Lung (tissue), 12 donors: Measurements from ENCODE around the gene P2RY11. TPM values are rescaled to one million over a fixed set of nuclear protein-coding genes. Genes with fewer than 3 reads are reported as not detected.

Experiments used
- ATAC-seq: fragments of 200-7000 bp; cut with Tn5 transposase; one replicate; pipeline ENCODE4 v1.9.1; 2020; ENCODE audit warnings: moderate number of reproducible peaks; ENCODE audit not compliant: insufficient read depth, low FRiP score
- DNase-seq, 3 donors: peaks; one replicate each; pipeline ENCODE4 v3.0.0-alpha.2; 2013 to 2017
- H3K27ac ChIP-seq, 2 donors: one replicate each; pipeline ENCODE4 v1.5.1; 2013; ENCODE audit warnings: mild to moderate bottlenecking in 2 of 2, moderate library complexity in 2 of 2, control low read depth in 1 of 2, inconsistent platforms in 1 of 2, low read depth in 1 of 2, low read length in 1 of 2
- H3K27me3 ChIP-seq, 3 donors: one replicate each; pipeline ENCODE4 v1.5.1; 2013; ENCODE audit warnings: low read length in 2 of 3; ENCODE audit not compliant: control insufficient read depth in 3 of 3, insufficient read depth in 3 of 3
- H3K36me3 ChIP-seq, 4 donors: one replicate each; pipeline ENCODE4 v1.5.1; 2013; ENCODE audit warnings: low read length in 4 of 4, mild to moderate bottlenecking in 1 of 4, moderate library complexity in 1 of 4; ENCODE audit not compliant: control insufficient read depth in 4 of 4, insufficient read depth in 4 of 4
- H3K4me1 ChIP-seq, 5 donors: one replicate each; pipeline ENCODE4 v1.5.1; 2013; ENCODE audit warnings: low read length in 5 of 5, mild to moderate bottlenecking in 2 of 5, moderate library complexity in 1 of 5; ENCODE audit not compliant: control insufficient read depth in 5 of 5, insufficient read depth in 5 of 5
- H3K4me3 ChIP-seq: one replicate; pipeline ENCODE4 v1.5.1; 2013; ENCODE audit warnings: mild to moderate bottlenecking, control low read depth, moderate library complexity
- H3K9ac ChIP-seq, 2 donors: one replicate each; pipeline ENCODE4 v1.5.1; 2013; ENCODE audit warnings: low read length in 2 of 2, control low read depth in 1 of 2; ENCODE audit not compliant: insufficient read depth in 1 of 2
- H3K9me3 ChIP-seq, 4 donors: one replicate each; pipeline ENCODE4 v1.5.1; 2013; ENCODE audit warnings: low read length in 3 of 4, mild to moderate bottlenecking in 1 of 4, moderate library complexity in 1 of 4; ENCODE audit not compliant: control insufficient read depth in 4 of 4, insufficient read depth in 3 of 4
- WGBS, 2 donors: extraction: QIAGEN DNeasy Blood & Tissue Kit; methylation state at CpG; one replicate each; pipeline ENCODE4 v1.1.7; 2013; 5-methylcytosine and 5-hydroxymethylcytosine counted together
- polyA plus RNA-seq, 2 donors: library from polyadenylated mRNA; stranded (reverse); fragments of 200-250 nt; gene quantifications; one replicate each; pipeline ENCODE4 v1.2.1, GENCODE V29; 2013
- total RNA-seq, 2 donors: library from RNA; depleted of rRNA in 1 of 2; stranded (reverse); fragments of >200 nt in 1 of 2; gene quantifications; one replicate each; pipeline ENCODE4 v1.2.1, GENCODE V29; 2014 to 2021
- TF ChIP-seq, protein P1 (sequence below): IDR thresholded peaks from 2 replicates; pipeline ENCODE4 v1.5.1; 2012; ENCODE audit warnings: mild to moderate bottlenecking; ENCODE audit errors: control extremely low read depth, extremely low read depth
- donor health status: control.
- donor health status: control.
- donor health status: Bipolar disorder and iron deficiency.
- donor health status: healthy.
- donor health status: DM: yes; HTN: yes; CAD: no.

Gene P2RY11
- total and polyA plus RNA-seq, 4 donors = 3.3 to 19.0 (median 13.5) TPM

DNA sequence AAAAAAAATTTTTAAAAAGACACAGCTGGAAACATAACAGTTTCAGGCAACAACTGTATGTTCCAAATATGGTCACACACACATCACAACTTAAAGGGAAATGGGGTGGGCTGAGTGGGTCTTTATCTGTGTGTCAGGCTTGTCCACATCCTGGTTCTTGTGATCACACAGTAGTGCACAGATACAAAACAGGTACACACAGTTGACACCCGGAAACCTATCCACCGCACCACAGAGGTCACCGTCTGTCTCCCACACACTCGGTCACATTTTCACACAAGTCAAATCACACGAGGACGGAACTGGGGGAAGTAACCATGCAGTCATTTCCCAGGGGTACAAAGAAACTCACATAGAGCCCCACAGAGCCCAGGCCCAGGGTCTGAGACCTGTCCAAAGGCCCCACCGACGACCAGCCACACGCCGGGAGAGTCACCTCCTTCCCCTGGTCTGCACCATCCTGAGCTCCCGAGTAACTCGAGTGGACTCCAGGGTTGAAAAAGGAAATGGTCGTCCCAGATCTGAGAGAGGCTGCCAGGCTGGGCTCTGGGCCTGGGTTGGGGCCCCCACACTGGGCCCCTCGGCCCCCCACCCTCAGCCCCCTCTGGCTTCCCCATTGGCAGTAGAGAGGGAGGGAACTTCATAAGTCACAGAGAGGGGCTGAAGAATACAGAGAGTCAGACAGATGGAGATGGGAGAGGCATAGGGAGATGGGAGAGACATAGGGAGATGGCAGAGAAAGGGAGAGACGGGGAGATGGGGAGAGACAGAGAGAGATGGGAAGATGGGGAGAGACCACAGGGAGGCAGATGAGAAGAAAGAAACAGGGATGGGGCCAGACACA is 6.6 kb upstream of the P2RY11 start:
- Histone ChIP-seq H3K27ac (peak overlapping the region in 1 of 2 donors; percentile 32), H3K9ac (no peak overlapping the region), H3K36me3 (peaks cover 4 to 18% (median 17%) of the 10 kb centered on the region in 4 donors), H3K9me3 (no peaks in the 10 kb centered on the region), H3K4me3 (no peak overlapping the region), H3K4me1 (peaks cover 0 to 25% (median 5%) of the 10 kb centered on the region in 5 donors), H3K27me3 (no peaks in the 10 kb centered on the region)
- ATAC-seq (no peak), DNase-seq (peak; percentile 32 to 71 (median 71))
- TF ChIP-seq, protein P1, sequence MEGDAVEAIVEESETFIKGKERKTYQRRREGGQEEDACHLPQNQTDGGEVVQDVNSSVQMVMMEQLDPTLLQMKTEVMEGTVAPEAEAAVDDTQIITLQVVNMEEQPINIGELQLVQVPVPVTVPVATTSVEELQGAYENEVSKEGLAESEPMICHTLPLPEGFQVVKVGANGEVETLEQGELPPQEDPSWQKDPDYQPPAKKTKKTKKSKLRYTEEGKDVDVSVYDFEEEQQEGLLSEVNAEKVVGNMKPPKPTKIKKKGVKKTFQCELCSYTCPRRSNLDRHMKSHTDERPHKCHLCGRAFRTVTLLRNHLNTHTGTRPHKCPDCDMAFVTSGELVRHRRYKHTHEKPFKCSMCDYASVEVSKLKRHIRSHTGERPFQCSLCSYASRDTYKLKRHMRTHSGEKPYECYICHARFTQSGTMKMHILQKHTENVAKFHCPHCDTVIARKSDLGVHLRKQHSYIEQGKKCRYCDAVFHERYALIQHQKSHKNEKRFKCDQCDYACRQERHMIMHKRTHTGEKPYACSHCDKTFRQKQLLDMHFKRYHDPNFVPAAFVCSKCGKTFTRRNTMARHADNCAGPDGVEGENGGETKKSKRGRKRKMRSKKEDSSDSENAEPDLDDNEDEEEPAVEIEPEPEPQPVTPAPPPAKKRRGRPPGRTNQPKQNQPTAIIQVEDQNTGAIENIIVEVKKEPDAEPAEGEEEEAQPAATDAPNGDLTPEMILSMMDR = no peak
- 20 to 43% methylated on average over 15 of the region's 15 CpGs for WGBS, 2 donors

DNA sequence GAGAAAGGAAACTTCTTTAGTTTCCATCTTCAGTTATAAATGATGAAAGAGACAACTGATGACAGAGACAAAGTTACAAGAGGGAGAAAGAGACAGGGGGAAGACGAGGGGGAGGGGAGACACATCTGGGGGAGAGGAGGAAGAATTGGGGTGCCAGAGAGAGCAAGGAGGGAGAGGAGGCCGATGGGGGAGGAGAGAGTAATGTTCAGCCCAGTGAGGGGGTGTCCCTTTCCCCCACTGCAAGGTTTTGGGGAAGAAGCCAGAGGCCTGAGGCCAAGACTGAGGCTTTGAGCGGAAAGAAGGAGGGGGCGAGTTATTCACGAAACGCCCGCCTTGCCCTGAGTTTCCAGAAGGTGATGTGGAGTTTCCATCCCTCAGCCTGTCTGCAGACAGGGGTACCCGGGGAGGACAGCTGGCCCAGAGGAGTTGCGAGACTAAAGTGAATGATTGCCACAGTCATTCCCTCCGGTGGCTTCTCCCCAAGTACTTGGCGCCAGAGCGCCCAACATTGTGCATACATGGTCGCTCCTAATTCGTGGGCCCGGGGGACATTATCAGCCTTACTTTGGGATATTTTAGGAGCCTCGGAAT is 5.9 kb upstream of the P2RY11 start:
- DNase-seq = peak in 1 of 3 donors; percentile 27
- Histone ChIP-seq H3K9ac (no peak overlapping the region), H3K27ac (peak overlapping the region in 1 of 2 donors; percentile 37)

DNA sequence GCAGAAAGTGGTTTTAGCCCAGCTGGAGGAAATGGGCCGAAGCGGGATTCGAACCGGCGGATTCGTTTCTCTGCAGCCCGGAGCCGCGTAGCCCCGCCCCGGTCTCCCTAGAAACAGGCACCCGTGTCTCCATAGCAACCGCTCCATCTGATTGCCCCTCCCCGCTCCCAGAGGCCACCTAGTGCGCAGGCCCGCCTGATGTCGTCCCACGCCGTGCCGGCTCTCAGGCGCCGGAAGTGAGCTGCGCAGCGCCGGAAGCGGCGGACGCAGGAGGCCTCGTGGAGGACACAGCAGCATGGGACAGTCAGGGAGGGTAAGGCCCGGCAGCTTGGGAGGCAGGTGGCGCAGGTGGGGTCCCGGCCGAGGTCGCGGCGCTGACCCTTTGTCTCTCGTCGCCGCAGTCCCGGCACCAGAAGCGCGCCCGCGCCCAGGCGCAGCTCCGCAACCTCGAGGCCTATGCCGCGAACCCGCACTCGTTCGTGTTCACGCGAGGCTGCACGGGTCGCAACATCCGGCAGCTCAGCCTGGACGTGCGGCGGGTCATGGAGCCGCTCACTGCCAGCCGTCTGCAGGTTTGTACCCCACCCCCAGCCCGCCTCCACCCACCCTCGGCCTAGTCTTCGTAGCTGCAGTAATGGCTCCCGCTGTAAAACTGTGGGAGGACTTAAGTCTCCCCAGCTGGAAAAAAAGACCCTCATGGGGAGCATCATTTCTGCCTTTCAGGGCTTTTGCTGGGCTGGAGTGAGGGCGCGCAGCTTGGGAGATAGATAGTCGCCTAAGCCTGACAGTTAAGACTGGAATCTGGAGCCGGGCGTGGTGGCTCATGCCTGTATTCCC is 5.2 kb upstream of the P2RY11 start, which contains the start of gene PPAN:
PPAN (plus strand) TSS at position 263 of the 837 bp plus-strand sequence; CDS start at position 296, 33 bp downstream.
- Histone ChIP-seq H3K27me3 (no peaks in the 10 kb centered on the region), H3K36me3 (peaks cover 10 to 32% (median 18%) of the 10 kb centered on the region in 4 donors), H3K9me3 (no peaks in the 10 kb centered on the region), H3K4me1 (peaks cover 0 to 25% (median 5%) of the 10 kb centered on the region in 5 donors), H3K4me3 (peak within 1 kb of the TSS; percentile 88), H3K27ac (peak within 1 kb of the TSS; percentile 63 to 86), H3K9ac (peak within 1 kb of the TSS in 1 of 2 donors; percentile 63)
- ATAC-seq (peak; percentile 97), DNase-seq (peak; percentile 98 to 99 (median 99))
- WGBS, 2 donors = 1 to 2% methylated on average over 67 to 71 of the region's 71 CpGs
- TF ChIP-seq, protein P1 = no peak

More for the DNA sequence above, 5.9 kb upstream of the P2RY11 start:
- Histone ChIP-seq H3K36me3 (peaks cover 4 to 25% (median 18%) of the 10 kb centered on the region in 4 donors), H3K4me3 (no peak overlapping the region), H3K9me3 (no peaks in the 10 kb centered on the region), H3K27me3 (no peaks in the 10 kb centered on the region), H3K4me1 (peaks cover 0 to 25% (median 5%) of the 10 kb centered on the region in 5 donors)
- TF ChIP-seq, protein P1 = no peak
- 27 to 37% methylated on average over 15 to 16 of the region's 16 CpGs for WGBS, 2 donors
- no peak for ATAC-seq
